ENCODE measurements around the gene JPH2.

DNA sequence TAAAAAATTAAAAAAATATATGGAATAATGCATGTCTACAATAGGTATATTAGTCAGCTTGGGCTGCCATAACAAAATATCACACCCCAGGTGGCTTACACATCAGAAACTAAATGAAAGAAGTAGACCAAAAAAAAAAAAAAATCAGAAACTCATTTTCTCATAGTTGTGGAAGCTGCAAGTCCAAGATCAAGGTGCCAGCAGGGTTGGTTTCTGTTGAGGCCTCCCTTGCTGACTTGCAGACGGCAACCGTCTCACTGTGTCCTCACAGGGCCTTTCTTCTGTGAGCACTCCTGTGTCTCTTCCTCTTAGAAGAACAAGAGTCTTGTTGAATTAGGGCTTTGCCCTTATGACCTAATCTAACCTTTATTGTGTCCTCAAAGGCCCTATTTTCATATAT, 48.7 kb upstream of the JPH2 start:
- TF ChIP-seq, protein P1, sequence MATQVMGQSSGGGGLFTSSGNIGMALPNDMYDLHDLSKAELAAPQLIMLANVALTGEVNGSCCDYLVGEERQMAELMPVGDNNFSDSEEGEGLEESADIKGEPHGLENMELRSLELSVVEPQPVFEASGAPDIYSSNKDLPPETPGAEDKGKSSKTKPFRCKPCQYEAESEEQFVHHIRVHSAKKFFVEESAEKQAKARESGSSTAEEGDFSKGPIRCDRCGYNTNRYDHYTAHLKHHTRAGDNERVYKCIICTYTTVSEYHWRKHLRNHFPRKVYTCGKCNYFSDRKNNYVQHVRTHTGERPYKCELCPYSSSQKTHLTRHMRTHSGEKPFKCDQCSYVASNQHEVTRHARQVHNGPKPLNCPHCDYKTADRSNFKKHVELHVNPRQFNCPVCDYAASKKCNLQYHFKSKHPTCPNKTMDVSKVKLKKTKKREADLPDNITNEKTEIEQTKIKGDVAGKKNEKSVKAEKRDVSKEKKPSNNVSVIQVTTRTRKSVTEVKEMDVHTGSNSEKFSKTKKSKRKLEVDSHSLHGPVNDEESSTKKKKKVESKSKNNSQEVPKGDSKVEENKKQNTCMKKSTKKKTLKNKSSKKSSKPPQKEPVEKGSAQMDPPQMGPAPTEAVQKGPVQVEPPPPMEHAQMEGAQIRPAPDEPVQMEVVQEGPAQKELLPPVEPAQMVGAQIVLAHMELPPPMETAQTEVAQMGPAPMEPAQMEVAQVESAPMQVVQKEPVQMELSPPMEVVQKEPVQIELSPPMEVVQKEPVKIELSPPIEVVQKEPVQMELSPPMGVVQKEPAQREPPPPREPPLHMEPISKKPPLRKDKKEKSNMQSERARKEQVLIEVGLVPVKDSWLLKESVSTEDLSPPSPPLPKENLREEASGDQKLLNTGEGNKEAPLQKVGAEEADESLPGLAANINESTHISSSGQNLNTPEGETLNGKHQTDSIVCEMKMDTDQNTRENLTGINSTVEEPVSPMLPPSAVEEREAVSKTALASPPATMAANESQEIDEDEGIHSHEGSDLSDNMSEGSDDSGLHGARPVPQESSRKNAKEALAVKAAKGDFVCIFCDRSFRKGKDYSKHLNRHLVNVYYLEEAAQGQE (IDR thresholded peaks at IDR 0.05; ENCODE audit: unreplicated experiment) = no peak
- TF ChIP-seq, protein P2, sequence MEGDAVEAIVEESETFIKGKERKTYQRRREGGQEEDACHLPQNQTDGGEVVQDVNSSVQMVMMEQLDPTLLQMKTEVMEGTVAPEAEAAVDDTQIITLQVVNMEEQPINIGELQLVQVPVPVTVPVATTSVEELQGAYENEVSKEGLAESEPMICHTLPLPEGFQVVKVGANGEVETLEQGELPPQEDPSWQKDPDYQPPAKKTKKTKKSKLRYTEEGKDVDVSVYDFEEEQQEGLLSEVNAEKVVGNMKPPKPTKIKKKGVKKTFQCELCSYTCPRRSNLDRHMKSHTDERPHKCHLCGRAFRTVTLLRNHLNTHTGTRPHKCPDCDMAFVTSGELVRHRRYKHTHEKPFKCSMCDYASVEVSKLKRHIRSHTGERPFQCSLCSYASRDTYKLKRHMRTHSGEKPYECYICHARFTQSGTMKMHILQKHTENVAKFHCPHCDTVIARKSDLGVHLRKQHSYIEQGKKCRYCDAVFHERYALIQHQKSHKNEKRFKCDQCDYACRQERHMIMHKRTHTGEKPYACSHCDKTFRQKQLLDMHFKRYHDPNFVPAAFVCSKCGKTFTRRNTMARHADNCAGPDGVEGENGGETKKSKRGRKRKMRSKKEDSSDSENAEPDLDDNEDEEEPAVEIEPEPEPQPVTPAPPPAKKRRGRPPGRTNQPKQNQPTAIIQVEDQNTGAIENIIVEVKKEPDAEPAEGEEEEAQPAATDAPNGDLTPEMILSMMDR (conservative IDR thresholded peaks at IDR 0.05; ENCODE audit: low read depth in 2 of 2) = no peak
- TF ChIP-seq STAT1 (IDR thresholded peaks at IDR 0.05; ENCODE audit: unreplicated experiment) = no peak

Measured in GM23338 (cell line).